ENCODE results near the gene KLF1. TPM values are rescaled to one million over a fixed set of nuclear protein-coding genes. Genes with fewer than 3 reads are reported as not detected.
A peak's percentile ranks its signal among the peaks of the same experiment; 100 is the strongest.

KLF1 gene
- total and polyA plus RNA-seq, 11 donors = 0.19 to 0.25 TPM; not detected in 9

DNA sequence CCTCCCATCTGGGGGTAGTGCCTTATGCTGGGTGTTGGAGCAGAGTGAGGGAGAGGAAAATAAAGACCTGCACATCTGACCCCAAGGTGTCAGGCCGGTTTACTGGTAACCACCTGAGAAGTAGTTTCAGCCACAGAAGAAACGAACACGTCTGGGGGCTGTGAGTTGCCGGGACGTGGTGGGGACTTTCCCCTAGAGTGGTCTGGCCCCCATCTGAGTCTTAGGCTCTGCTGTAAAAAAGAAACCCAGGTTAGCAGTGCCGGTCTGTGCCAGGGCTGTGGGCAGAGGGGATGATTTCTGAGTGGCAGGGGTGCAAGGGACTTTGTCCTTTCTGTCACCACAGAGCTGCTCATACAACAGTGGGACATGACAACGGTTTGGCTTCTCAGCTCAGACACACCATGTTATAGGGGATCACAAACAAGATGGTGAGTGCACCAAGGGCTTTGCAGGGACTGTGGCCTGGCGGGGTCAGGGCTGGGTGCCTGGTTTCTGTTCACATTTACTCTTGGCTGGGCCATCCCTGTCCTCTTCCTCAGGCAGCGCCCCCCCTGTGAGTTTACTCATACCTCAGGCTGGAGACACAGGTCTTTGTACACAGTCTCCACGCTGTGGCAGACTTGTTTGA, 13.0 kb upstream of the KLF1 start:
- Histone ChIP-seq H3K27ac (no peak overlapping the region), H3K4me1 (no peaks in the 10 kb centered on the region), H3K9me3 (no peaks in the 10 kb centered on the region), H3K36me3 (peaks cover 0 to 47% (median 39%) of the 10 kb centered on the region in 9 donors), H3K4me3 (no peak overlapping the region), H3K27me3 (no peaks in the 10 kb centered on the region)
- TF ChIP-seq, protein P1, sequence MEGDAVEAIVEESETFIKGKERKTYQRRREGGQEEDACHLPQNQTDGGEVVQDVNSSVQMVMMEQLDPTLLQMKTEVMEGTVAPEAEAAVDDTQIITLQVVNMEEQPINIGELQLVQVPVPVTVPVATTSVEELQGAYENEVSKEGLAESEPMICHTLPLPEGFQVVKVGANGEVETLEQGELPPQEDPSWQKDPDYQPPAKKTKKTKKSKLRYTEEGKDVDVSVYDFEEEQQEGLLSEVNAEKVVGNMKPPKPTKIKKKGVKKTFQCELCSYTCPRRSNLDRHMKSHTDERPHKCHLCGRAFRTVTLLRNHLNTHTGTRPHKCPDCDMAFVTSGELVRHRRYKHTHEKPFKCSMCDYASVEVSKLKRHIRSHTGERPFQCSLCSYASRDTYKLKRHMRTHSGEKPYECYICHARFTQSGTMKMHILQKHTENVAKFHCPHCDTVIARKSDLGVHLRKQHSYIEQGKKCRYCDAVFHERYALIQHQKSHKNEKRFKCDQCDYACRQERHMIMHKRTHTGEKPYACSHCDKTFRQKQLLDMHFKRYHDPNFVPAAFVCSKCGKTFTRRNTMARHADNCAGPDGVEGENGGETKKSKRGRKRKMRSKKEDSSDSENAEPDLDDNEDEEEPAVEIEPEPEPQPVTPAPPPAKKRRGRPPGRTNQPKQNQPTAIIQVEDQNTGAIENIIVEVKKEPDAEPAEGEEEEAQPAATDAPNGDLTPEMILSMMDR (IDR thresholded peaks at IDR 0.05) = no peak
- TF ChIP-seq POLR2A (IDR thresholded peaks at IDR 0.05) = no peak
- ATAC-seq = no peak
- WGBS, 4 donors = 90 to 93% (median 92%) methylated on average over 10 of the region's 10 CpGs
- intact Hi-C loops (cut with DNase I) = loop anchor here in 1 of 10 donors (10.0 kb wide), 1 partner anchor 55 kb away; the partner anchor contains the start of gene GADD45GIP1
- DNase-seq = no peak

DNA sequence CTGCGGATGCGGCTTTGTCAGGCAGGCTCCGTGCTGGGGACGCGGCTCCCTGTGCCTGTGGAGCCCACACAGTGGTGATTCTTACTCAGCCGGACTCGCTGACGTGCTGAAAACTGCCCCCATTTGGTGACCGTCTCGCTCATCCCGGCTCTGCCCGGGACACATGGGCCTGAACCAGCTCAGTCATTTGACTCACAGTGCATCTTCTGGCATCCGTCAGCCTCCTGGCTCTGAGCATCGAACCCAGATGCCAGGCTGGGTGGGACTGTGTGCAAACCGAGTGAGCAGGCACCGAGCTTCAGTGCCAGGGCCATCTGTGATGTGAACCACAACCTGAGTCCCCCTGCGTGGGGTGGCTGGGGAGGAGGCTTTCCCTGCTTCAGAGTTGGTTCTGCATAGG, 9.5 kb upstream of the KLF1 start:
- H3K36me3 ChIP-seq = peaks cover 0 to 65% (median 57%) of the 10 kb centered on the region in 9 donors

DNA sequence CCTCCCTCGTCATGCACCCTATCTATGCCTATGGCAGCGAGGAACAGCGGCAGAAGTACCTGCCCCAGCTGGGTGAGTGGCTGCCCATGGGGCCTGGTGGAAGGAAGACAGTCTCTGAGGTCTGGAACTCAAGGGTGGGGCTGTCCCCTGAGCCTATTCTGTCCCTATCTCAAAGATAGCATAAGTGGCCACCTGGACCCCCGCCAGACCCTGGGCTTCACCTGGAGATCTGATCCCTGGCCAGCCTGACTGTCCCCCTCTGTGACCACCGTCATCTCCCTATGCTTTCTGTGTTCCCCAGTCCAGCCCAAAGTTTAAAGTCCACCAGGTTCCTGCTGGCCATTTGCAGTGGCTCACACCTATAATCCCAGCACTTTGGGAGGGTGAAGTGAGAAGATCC, 6.6 kb upstream of the KLF1 start:
- peaks cover 0 to 50% (median 37%) of the 10 kb centered on the region in 9 donors for H3K36me3 ChIP-seq

More for the DNA sequence above, 9.5 kb upstream of the KLF1 start:
- Histone ChIP-seq H3K4me1 (peaks cover 0 to 13% (median 8%) of the 10 kb centered on the region in 12 donors), H3K27me3 (no peaks in the 10 kb centered on the region), H3K9me3 (no peaks in the 10 kb centered on the region), H3K4me3 (no peak overlapping the region), H3K27ac (no peak overlapping the region)
- WGBS, 4 donors = 93 to 97% (median 96%) methylated on average over 5 to 17 of the region's 17 CpGs
- DNase-seq (no peak), ATAC-seq (no peak)
- intact Hi-C loops (cut with DNase I) = loop anchor here in 1 of 10 donors (10.0 kb wide), 1 partner anchor 58 kb away; the partner anchor contains the start of gene GADD45GIP1
- TF ChIP-seq, protein P1 (IDR thresholded peaks at IDR 0.05) = no peak
- TF ChIP-seq POLR2A (IDR thresholded peaks at IDR 0.05) = no peak

DNA sequence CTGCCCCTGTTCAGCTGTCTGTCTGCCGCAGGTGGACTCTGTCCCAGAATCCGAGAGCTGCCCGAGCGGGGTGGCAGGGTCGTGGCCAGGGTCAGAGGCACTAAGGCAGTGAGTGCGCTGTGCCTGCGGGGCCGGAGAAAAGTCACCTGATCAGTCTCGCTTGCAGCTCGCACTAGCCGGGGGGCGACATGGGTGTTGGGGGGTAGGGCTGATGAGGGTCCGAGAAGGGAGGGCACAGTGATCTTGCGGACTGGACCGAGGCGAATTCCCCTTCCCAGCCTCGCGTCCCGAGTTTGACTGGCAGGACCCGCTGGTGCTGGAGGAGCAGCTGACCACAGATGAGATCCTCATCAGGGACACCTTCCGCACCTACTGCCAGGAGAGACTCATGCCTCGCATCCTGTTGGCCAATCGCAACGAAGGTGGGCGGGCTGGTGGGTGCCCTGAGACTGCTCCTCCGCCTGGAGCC, 4.6 kb upstream of the KLF1 start:
- peaks cover 0 to 31% (median 25%) of the 10 kb centered on the region in 9 donors for H3K36me3 ChIP-seq
- ATAC-seq = peak in 1 of 4 donors; percentile 2
- intact Hi-C loops (cut with DNase I) = loop anchor here in 2 of 10 donors (2.0 to 10.0 kb wide), 2 partner anchors 47 to 63 kb away; partner anchors contain the start of genes CALR (in 1 of the 2) and GADD45GIP1 (in 1 of the 2)
- peak overlapping the region; percentile 71 to 98 (median 86) for H3K4me3 ChIP-seq
- H3K27ac ChIP-seq = peak overlapping the region in 7 of 12 donors; percentile 64 to 85 (median 74)
- TF ChIP-seq, protein P1 (IDR thresholded peaks at IDR 0.05) = no peak
- TF ChIP-seq POLR2A (IDR thresholded peaks at IDR 0.05) = no peak
- peaks cover 0 to 6% (median 0%) of the 10 kb centered on the region in 9 donors for H3K27me3 ChIP-seq
- H3K4me1 ChIP-seq = peaks cover 0 to 22% (median 11%) of the 10 kb centered on the region in 12 donors
- 7 to 8% (median 8%) methylated on average over 22 to 26 of the region's 26 CpGs for WGBS, 4 donors
- no peaks in the 10 kb centered on the region for H3K9me3 ChIP-seq
- no peak for DNase-seq

More for the DNA sequence above, 6.6 kb upstream of the KLF1 start:
- no peak overlapping the region for H3K27ac ChIP-seq
- no peak for DNase-seq
- H3K27me3 ChIP-seq = no peaks in the 10 kb centered on the region
- H3K4me1 ChIP-seq = peaks cover 0 to 22% (median 11%) of the 10 kb centered on the region in 12 donors
- intact Hi-C loops (cut with DNase I) = loop anchor here in 1 of 10 donors (10.0 kb wide), 1 partner anchor 61 kb away; the partner anchor contains the start of gene GADD45GIP1
- H3K9me3 ChIP-seq = no peaks in the 10 kb centered on the region
- no peak overlapping the region for H3K4me3 ChIP-seq
- WGBS, 4 donors = 88 to 95% (median 93%) methylated on average over 5 of the region's 5 CpGs
- no peak for TF ChIP-seq POLR2A (IDR thresholded peaks at IDR 0.05)
- TF ChIP-seq, protein P1 (IDR thresholded peaks at IDR 0.05) = no peak
- ATAC-seq = no peak
